DND-41 (cell line): ENCODE results near the gene STK32B.

Source experiments
- CTCF ChIP-seq: IDR thresholded peaks from 2 replicates; pipeline ENCODE4 v1.5.1; 2012; ENCODE audit warnings: borderline replicate concordance, low read length, moderate library complexity, mild to moderate bottlenecking; ENCODE audit not compliant: poor library complexity, severe bottlenecking; ENCODE audit errors: extremely low read depth
- EZH2 ChIP-seq: IDR thresholded peaks from 3 replicates; pipeline ENCODE4 v1.6.1; 2012; ENCODE audit warnings: borderline replicate concordance, low read depth, mild to moderate bottlenecking, moderate library complexity, low read length, inconsistent platforms; ENCODE audit not compliant: severe bottlenecking

- TF ChIP-seq CTCF, result no peak
- TF ChIP-seq EZH2, result no peak
These were observed 396.5 kb downstream of the STK32B start for GRCh38 chr4:5447755-5448154.
